ENCODE results near the gene ALPL. TPM values are rescaled to one million over a fixed set of nuclear protein-coding genes. Genes with fewer than 3 reads are reported as not detected.
A peak's percentile ranks its signal among the peaks of the same experiment; 100 is the strongest.

Gene ALPL
- total RNA-seq, 1 experiment from 2014 or later = 140 TPM

DNA sequence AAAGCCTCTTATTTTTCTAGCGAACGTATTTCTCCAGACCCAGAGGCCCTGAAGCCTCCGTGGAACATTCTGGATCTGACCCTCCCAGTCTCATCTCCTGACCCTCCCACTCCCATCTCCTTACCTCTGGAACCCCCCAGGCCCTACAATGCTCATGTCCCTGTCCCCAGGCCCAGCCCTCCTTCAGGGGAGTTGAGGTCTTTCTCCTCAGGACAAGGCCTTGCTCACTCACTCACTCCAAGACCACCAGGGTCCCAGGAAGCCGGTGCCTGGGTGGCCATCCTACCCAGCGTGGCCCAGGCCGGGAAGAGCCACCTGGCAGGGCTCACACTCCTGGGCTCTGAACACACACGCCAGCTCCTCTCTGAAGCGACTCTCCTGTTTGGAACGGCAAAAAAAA lies 68.7 kb downstream of the ALPL start (continued):
- TF ChIP-seq, protein P1, sequence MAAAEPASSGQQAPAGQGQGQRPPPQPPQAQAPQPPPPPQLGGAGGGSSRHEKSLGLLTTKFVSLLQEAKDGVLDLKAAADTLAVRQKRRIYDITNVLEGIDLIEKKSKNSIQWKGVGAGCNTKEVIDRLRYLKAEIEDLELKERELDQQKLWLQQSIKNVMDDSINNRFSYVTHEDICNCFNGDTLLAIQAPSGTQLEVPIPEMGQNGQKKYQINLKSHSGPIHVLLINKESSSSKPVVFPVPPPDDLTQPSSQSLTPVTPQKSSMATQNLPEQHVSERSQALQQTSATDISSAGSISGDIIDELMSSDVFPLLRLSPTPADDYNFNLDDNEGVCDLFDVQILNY (CRISPR knock-in tag; IDR thresholded peaks at IDR 0.05) = no peak
- TF ChIP-seq ZNF232 (CRISPR knock-in tag; IDR thresholded peaks at IDR 0.05) = no peak

GRCh38 chr1:21579791-21580190 lies 70.6 kb downstream of the ALPL start:
- Mint-ChIP-seq H3K36me3 (no peaks in the 10 kb centered on the region), H3K27me3 (ENCODE audit: low read depth) (peaks cover 17% of the 10 kb centered on the region), H3K27ac (peak overlapping the region; percentile 60; the same call in 1 of the 2 replicates), H3K9me3 (no peaks in the 10 kb centered on the region), H3K4me3 (no peak overlapping the region), H3K4me1 (no peaks in the 10 kb centered on the region)
- ChIA-PET CTCF (interaction anchor here (0.9 to 1.9 kb wide), 6 partner anchors 61 to 309 kb away, joined by 3 to 5 read pairs (median 3); partner anchors contain the start of gene ALPL), POLR2A (no interaction called here)
- TF ChIP-seq ZNF317 (CRISPR knock-in tag; IDR thresholded peaks at IDR 0.05; ENCODE audit: borderline replicate concordance, low read depth) = no peak
- no peak for TF ChIP-seq MXD4 (CRISPR knock-in tag; IDR thresholded peaks at IDR 0.05; ENCODE audit: borderline replicate concordance)
- TF ChIP-seq, protein P2, sequence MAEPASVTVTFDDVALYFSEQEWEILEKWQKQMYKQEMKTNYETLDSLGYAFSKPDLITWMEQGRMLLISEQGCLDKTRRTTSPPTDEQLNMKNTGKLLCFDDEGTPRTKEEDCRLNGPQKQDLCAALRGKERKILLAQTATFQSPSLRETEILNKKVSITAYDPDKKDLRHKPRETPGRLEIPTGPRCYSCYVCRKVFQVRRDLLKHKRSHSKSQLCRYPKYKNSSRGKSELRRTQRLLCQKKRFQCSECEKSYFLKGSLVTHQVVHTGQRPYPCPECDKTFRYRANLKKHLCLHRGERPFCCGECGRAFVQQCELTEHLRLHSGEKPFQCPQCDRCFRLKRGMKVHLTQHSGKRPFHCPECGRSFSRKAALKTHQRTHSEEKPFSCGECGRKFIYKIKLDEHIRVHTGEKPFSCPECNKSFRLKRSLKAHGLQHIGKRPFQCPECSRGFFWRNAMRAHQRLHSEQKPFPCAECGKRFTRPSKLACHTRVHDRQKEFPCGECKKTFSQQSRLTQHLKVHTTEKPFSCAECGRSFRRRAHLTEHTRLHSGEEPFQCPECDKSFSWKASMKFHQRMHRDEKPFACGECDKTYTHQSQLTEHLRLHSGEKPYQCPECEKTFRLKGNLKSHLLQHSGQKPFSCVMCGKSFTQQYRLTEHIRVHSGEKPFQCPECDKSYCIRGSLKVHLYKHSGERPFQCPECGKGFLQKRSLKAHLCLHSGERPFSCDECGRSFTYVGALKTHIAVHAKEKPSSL (CRISPR knock-in tag; conservative IDR thresholded peaks at IDR 0.05) = no peak
- no peak for TF ChIP-seq ATF1 (CRISPR knock-in tag; IDR thresholded peaks at IDR 0.05)
- TF ChIP-seq IRF2 (CRISPR knock-in tag; IDR thresholded peaks at IDR 0.05; ENCODE audit: borderline replicate concordance, low read depth) = no peak
- TF ChIP-seq, protein P3, sequence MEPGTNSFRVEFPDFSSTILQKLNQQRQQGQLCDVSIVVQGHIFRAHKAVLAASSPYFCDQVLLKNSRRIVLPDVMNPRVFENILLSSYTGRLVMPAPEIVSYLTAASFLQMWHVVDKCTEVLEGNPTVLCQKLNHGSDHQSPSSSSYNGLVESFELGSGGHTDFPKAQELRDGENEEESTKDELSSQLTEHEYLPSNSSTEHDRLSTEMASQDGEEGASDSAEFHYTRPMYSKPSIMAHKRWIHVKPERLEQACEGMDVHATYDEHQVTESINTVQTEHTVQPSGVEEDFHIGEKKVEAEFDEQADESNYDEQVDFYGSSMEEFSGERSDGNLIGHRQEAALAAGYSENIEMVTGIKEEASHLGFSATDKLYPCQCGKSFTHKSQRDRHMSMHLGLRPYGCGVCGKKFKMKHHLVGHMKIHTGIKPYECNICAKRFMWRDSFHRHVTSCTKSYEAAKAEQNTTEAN (CRISPR knock-in tag; IDR thresholded peaks at IDR 0.05) = no peak
- no peak for TF ChIP-seq NFATC4 (CRISPR knock-in tag; IDR thresholded peaks at IDR 0.05)
- DNase-seq (ENCODE audit: low spot score) = no peak
- no peak for ATAC-seq

- ChIA-PET POLR2A (no interaction called here), CTCF (interaction anchor here (1.6 kb wide), 1 partner anchor 214 kb away, joined by 8 read pairs; no protein-coding TSS in a partner anchor)
- Mint-ChIP-seq H3K27ac (no peak overlapping the region), H3K4me1 (peaks cover 8% of the 10 kb centered on the region), H3K9me3 (no peaks in the 10 kb centered on the region), H3K36me3 (no peaks in the 10 kb centered on the region), H3K27me3 (ENCODE audit: low read depth) (peaks cover 23% of the 10 kb centered on the region), H3K4me3 (no peak overlapping the region)
- DNase-seq (ENCODE audit: low spot score) (no peak), ATAC-seq (no peak)
- TF ChIP-seq ZNF317 (CRISPR knock-in tag; IDR thresholded peaks at IDR 0.05; ENCODE audit: borderline replicate concordance, low read depth) (no peak), NR3C1 (CRISPR knock-in tag; conservative IDR thresholded peaks at IDR 0.05; ENCODE audit: low read depth) (no peak), GTF2I (CRISPR knock-in tag; conservative IDR thresholded peaks at IDR 0.05) (no peak), SOX15 (CRISPR knock-in tag; IDR thresholded peaks at IDR 0.05) (no peak), MAX (CRISPR knock-in tag; IDR thresholded peaks at IDR 0.05) (no peak), PRRX2 (CRISPR knock-in tag; IDR thresholded peaks at IDR 0.05) (no peak), PRDM15 (CRISPR knock-in tag; IDR thresholded peaks at IDR 0.05) (no peak), ZNF121 (CRISPR knock-in tag; IDR thresholded peaks at IDR 0.05) (no peak), TEAD1 (CRISPR knock-in tag; IDR thresholded peaks at IDR 0.05) (no peak), NFATC4 (CRISPR knock-in tag; IDR thresholded peaks at IDR 0.05) (no peak), E2F1 (CRISPR knock-in tag; IDR thresholded peaks at IDR 0.05) (no peak), ESRRA (CRISPR knock-in tag; IDR thresholded peaks at IDR 0.05; ENCODE audit: borderline replicate concordance) (no peak), MYBL2 (CRISPR knock-in tag; IDR thresholded peaks at IDR 0.05) (no peak), TP53 (CRISPR knock-in tag; IDR thresholded peaks at IDR 0.05) (no peak)
- TF ChIP-seq, protein P4, sequence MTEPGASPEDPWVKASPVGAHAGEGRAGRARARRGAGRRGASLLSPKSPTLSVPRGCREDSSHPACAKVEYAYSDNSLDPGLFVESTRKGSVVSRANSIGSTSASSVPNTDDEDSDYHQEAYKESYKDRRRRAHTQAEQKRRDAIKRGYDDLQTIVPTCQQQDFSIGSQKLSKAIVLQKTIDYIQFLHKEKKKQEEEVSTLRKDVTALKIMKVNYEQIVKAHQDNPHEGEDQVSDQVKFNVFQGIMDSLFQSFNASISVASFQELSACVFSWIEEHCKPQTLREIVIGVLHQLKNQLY (CRISPR knock-in tag; IDR thresholded peaks at IDR 0.05) = no peak
- TF ChIP-seq, protein P5, sequence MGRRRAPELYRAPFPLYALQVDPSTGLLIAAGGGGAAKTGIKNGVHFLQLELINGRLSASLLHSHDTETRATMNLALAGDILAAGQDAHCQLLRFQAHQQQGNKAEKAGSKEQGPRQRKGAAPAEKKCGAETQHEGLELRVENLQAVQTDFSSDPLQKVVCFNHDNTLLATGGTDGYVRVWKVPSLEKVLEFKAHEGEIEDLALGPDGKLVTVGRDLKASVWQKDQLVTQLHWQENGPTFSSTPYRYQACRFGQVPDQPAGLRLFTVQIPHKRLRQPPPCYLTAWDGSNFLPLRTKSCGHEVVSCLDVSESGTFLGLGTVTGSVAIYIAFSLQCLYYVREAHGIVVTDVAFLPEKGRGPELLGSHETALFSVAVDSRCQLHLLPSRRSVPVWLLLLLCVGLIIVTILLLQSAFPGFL (CRISPR knock-in tag; IDR thresholded peaks at IDR 0.05; ENCODE audit: borderline replicate concordance) = no peak
Measured at GRCh38 chr1:21584096-21584495, 74.9 kb downstream of the ALPL start.
